HG03460 (cell line): ENCODE data around the gene DMBX1.

Experiments
- ATAC-seq: cut with Tn5 transposase; IDR thresholded peaks from one replicate; pipeline ENCODE4 v1.9.1; 2021; ENCODE audit not compliant: unreplicated experiment

The DMBX1 gene

DNA sequence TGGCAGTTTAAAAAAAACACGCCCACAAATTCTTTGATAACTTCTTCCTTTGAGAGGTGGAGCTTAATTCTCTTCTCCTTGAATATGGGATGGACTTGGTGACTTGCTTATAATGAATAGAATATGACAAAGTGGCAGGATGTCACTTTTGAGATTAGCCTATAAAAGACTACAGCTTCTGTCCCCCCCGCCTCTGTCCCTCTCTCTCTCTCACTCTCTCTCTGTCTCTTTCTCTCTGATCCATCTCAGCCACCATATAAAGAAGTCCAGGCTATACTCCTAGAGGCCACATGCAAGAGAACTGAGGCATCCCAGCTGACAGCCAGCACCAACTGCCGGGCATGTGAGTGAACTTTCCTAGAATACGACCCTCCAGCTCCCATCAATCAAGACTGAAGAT is 7.7 kb upstream of the DMBX1 start:
- ATAC-seq: no peak

DNA sequence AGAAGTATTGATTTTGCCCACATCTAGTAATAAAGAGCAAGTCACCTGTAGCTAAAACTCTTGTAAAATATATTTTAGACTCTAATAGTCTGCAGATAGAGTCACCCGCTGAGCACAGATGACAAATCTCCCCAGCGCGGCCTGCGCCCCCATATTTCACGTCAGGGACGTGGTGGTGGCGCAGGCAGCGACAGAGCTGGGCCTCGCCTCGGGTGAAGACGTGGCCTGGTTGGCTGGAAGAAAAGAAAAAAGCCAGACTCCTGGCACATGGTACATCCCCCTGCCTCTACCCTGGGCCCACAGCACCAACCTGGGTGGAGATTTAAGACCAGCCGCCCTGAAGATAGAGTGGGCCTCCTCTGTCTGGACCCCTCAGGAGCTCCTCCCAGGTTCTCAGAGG is 6.0 kb upstream of the DMBX1 start:
- ATAC-seq: no peak

- ATAC-seq: no peak
Observed at GRCh38 chr1:46484783-46485490, 4.7 kb upstream of the DMBX1 start.

- no peak for ATAC-seq
Observed at GRCh38 chr1:46485564-46486431, 3.8 kb upstream of the DMBX1 start.

DNA sequence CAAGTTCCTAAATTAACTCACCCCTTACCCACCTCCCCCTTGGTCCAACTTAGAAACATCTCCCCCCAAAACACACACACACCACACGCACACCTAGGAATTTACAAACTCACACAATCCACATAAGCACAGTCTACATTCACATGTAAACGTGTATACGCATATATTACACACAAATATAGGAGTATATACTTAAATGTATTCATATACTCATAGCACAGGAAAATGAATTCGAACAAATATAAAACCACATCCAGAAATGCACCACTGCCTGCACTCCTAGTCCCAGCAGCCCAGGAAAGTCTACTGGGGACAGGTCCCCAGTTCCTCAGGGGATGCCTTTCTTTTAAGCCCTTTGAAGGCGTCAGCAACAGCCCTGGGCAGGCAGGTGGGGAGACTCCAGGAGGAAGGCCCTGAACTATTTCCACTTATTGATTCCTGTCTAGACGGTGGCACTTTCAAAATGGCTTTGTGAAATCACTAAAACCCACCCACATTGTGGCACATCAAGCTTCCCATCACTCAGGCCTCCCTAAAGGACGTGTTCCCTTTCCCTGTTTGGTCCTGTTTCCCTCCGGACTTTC is 3.1 kb upstream of the DMBX1 start:
- no peak for ATAC-seq

DNA sequence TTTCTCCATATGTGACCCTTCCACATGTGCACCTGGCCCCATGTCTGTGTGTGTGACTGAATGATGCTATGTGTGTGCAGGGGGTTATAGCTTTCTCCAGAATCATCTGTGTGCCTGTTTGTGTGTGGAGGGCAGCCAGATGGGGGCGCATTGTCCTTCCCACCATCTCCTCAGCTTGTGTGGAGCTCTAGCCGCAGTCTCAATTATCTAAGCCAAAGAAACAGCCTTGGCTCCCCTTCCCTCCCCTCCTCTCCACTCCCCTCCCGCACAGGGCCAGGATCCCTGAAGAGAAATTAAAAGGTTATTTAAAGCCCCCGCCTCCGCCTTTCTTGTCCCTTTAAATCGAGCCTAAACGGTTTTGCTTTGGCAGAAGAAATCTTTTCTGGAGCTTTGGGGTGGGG is 1.8 kb upstream of the DMBX1 start:
- ATAC-seq: no peak

DNA sequence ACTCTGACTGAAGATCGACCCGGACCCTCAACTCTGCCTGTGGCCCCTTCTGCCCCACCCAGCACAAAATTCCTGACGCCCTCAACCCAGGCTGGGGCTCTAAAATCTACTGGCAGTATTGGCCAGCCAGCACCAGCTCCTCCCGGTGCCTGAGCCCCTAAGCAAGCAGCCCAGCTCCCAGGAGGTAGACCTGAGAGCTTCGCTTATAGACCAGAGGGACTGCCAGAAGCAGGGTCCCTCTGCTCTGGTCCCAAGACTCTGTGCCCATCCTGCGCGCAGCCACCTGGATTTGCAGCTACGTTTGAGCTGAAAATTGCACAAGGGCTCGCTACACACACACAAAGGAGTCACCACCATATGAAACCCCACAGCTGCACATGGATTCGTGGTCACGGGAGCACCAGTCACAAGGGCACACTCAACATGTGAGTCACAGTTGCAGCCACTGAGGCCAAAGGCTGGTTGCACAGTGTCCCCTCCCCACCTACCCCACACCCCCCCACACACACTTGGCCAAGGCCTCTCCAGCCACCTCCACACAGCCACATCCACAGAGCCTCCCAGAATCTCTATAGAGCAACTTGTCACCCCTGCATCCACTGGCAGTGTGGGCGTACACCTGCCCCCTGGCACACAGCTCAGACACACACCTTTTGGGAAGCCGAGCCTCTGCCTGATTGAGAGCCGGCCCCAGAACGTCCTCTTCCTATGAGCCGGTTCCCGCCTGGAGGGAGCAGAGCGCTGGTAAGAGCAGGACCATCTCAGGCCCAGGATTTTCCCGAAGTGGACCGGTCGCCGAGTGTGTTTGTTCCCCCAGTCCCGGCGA is 1.1 kb upstream of the DMBX1 start:
- no peak for ATAC-seq

- no peak for ATAC-seq
Observed at GRCh38 chr1:46489169-46489637, 433 bp upstream of the DMBX1 start.

DNA sequence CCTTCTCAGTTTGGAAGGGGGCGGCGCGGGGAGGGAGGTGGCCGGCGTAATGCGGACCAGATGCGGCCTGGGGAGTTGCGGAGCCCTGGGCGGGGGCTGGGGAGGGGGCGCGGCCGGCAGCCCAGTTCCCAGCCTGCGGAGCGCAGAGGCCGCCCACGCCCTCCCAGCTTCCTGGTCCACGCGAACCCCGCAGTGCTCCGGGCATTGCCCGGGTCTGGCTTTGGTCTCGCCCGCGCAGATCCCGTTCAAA is 695 bp downstream of the DMBX1 start:
- ATAC-seq: no peak

DNA sequence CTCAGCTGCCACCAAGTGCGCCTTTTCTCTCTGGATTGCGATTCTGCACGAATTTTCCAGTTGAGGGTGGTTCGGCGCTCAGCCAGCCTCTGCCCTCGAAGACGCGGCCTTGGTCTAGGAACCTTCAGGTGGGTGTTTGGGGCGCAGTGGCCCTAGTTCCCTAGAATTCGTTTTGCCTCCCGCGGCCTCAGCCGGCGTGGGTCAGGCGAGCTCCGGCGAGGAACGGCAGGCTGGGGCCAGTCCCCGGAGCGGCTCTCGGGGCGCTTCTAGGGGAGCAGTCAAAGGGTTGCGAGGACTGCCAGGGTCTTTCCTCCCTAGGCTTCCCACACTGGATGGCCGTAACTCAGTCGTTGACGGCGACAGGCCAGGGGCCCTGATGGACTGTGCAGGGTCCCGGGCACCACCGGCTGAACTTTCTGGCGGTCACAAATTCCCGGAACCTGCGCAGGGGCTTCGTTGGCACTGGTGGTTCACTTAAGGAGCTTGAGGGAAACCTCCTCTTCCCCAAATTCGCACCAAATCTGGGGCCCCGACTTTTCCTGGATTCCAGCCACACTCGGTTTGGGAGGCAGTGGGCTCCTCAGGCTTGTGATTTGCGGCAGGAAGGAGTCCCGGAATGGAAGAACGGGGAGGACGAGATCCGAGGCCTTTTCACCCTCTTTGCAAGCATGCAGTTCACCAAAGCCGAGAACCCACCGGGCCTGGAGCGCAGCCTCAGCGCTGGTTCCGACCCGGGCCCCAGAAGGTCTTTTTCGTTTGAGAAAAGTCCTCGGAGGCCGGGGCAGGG is 1.2 kb downstream of the DMBX1 start:
- no peak for ATAC-seq

DNA sequence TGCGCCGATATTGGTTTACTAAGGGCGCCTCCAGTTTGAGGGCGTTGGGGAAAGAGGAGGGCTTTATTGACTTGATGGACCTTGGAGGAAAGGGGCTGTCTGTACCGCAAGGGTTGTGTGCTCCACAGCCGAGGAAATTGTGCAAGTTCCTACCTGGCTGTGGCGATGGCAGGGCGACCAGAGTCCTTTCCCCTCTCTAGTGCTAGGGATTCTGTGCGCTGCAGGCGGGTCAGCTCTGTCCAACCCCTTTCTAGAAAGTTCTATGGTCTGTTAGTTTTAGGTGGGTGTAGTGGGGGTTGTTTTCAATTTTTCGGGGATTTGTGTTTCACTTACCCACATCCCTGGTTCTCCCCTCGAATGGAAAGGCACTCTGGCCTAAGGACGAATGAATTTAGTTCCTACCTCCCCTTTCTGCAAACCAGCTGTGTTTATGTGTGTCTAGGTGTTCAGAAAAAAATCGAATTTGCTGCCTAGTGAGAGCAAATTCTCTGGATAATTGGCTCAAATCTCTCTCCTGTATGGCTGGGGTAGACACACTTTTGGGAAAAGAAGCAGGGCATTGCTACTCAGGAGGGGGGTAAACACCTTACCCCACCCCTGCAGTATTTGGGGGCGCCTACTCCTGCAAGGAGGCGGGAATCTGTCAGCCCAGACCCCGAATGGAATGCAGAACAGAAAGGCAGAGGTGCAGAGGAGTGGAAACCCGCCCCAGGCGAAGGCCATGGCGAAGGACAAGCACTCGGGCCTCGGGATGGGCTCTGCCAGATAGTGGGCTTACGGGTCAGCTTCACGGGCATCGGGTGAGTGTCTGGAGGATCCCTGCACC is 2.0 kb downstream of the DMBX1 start:
- no peak for ATAC-seq

GRCh38 chr1:46492269-46492853 is 2.7 kb downstream of the DMBX1 start:
- no peak for ATAC-seq

GRCh38 chr1:46492871-46493270 is 3.2 kb downstream of the DMBX1 start:
- ATAC-seq: no peak

DNA sequence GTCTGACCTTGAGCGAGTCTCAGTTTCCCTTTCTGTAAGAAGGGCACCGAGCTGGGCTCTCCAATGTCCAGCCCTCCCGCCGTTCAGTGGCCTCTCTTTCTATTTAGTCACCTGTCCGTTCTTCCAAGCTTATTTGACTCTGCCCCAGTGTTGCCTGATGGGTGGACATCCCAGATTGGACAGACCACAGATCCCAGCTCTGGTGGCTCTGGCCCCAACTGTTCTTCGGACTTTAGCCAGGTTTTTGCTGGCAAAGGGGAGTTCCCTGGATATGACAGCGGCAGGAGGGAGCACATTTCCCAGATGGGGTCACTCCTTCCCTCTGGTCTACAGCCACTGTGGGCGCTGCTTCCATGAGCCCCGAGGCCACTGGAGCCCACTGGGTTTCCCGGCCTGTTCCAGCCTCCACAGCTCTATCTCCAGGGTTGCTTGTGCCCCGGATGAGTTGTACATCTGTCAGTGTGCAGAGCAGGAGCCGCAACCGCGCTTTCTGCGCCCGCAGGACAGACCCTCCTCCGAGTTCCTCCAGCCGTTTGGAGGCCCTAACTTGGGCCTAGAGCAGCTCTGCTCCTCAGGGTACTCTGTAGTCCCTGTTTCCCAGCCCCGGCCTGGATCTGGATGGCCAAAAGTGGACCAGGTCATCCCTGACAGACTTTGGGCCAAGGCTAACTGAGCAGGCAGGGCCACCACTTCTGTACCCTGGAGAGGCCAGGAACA is 3.8 kb downstream of the DMBX1 start:
- ATAC-seq: no peak

GRCh38 chr1:46494910-46495309 is 5.3 kb downstream of the DMBX1 start:
- ATAC-seq: no peak

GRCh38 chr1:46495778-46496177 is 6.1 kb downstream of the DMBX1 start:
- ATAC-seq: no peak

DNA sequence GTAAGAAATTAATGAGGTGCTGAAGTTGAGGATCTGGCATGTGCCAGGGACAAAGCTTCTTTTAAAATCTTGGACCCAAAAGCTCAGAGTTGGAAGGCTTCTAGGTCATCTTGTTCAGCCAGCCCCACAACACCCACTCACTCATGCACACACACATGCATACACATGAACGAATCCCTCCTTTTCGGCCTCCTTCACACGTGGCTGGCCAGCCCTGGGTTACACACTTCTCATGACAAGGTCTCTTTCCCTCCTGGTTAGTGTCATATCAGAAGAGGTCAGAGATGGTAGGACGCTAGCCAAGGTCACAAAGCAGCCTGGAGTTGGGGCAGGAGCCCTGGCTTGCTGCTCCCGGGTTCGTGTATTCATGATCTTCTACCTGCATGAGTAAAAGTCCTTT is 6.9 kb downstream of the DMBX1 start:
- ATAC-seq: no peak

DNA sequence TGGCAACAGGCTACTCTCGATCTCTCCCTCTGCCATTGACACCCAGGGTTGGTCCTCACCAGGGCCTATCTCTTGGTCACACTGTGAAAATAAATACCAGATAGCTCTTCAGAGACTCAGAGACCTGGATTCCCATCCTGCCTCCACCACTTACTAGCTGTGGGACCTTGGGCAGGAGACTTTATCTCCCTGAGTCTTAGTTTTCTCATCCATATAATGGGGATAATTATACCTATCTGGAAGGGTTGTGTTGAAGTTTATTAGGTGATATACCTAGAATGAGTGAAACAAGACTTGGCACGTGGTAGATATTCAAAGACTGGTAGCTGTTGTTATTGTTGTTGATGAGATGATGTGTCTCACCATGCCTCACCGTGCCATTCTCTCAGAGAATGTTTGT is 7.4 kb downstream of the DMBX1 start:
- no peak for ATAC-seq

DNA sequence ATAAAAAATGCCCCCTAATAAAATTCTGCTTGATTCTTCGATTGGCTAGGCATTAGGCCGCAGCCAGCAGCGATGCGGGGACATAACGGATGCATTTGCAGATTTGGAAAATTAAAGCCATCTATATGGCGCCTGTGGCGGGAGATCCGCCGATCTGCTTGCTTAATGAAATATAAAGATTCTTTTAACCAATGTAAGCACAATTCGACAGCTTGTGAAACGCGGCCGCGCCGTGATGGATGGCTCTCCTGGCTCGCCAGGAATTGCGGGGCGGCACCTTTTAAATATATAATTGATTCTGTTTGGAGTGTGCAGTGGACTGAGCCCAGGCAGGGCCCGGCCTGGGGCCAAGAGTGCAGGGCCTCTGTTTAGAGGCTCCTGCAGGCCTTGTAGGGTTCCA is 8.0 kb downstream of the DMBX1 start:
- no peak for ATAC-seq
